HEK293 (cell line): ENCODE measurements around the gene PLS1.

Experiments used
- BCL11B ChIP-seq: fragments of 450-650 bp; formaldehyde crosslinking; IDR thresholded peaks from 2 replicates; pipeline ENCODE4 v1.5.1; 2016; ENCODE audit warnings: low read depth, missing biosample characterization, missing genetic modification characterization
- HOXC10 ChIP-seq: sonication (generic); formaldehyde crosslinking; IDR thresholded peaks from 2 replicates; pipeline ENCODE4 v1.8.1; 2023; ENCODE audit warnings: mild to moderate bottlenecking, missing genetic modification reagents
- KLF10 ChIP-seq: fragments of 450-650 bp; IDR thresholded peaks from 2 replicates; pipeline ENCODE4 v1.5.1; 2018; ENCODE audit warnings: missing biosample characterization, mild to moderate bottlenecking, missing genetic modification characterization
- PRDM1 ChIP-seq: fragments of 450-650 bp; formaldehyde crosslinking; IDR thresholded peaks from 2 replicates; pipeline ENCODE4; 2016; ENCODE audit warnings: missing biosample characterization, missing genetic modification characterization
- SETDB1 ChIP-seq: IDR thresholded peaks from one replicate; pipeline ENCODE4 v1.6.1; 2017; ENCODE audit warnings: mild to moderate bottlenecking, low read length, moderate library complexity, mixed read lengths; ENCODE audit not compliant: insufficient read length
- ZBTB20 ChIP-seq: fragments of 450-650 bp; formaldehyde crosslinking; IDR thresholded peaks from 2 replicates; pipeline ENCODE4 v1.5.1; 2016; ENCODE audit warnings: missing biosample characterization, missing genetic modification characterization
- ZBTB21 ChIP-seq: fragments of 450-650 bp; formaldehyde crosslinking; IDR thresholded peaks from 2 replicates; pipeline ENCODE4 v1.5.1; 2017; ENCODE audit warnings: missing biosample characterization, missing genetic modification characterization
- ZEB2 ChIP-seq: fragments of 450-650 bp; formaldehyde crosslinking; IDR thresholded peaks from 2 replicates; pipeline ENCODE4 v1.5.1; 2016; ENCODE audit warnings: missing biosample characterization, missing genetic modification characterization
- ZFHX2 ChIP-seq: fragments of 450-650 bp; formaldehyde crosslinking; conservative IDR thresholded peaks from 2 replicates; pipeline ENCODE4 v1.5.1; 2016; ENCODE audit warnings: missing biosample characterization, missing genetic modification characterization
- ZFP69B ChIP-seq: fragments of 450-650 bp; formaldehyde crosslinking; IDR thresholded peaks from 2 replicates; pipeline ENCODE4 v1.5.1; 2016; ENCODE audit warnings: missing biosample characterization, missing genetic modification characterization
- ZNF121 ChIP-seq: fragments of 450-650 bp; formaldehyde crosslinking; IDR thresholded peaks from 2 replicates; pipeline ENCODE4 v1.5.1; 2016; ENCODE audit warnings: missing biosample characterization, missing genetic modification characterization
- ZNF24 ChIP-seq: fragments of 450-650 bp; formaldehyde crosslinking; IDR thresholded peaks from 2 replicates; pipeline ENCODE4 v1.5.1; 2016; ENCODE audit warnings: missing biosample characterization, missing genetic modification characterization
- ZNF274 ChIP-seq, 2 experiments: fragments of 200-500 bp in 1 of 2; fragments of 450-650 bp in 1 of 2; sonication (Bioruptor generic) in 1 of 2; formaldehyde crosslinking in 1 of 2; IDR thresholded peaks; 2 replicates each; pipeline versions ENCODE4 v1.5.1 to v1.6.1; 2014 to 2016; ENCODE audit warnings: borderline replicate concordance in 1 of 2, inconsistent platforms in 1 of 2, low read length in 1 of 2, missing biosample characterization in 1 of 2, missing genetic modification characterization in 1 of 2
- ZNF311 ChIP-seq: fragments of 450-650 bp; formaldehyde crosslinking; IDR thresholded peaks from 2 replicates; pipeline ENCODE4 v1.5.1; 2017; ENCODE audit warnings: missing biosample characterization, missing genetic modification characterization, borderline replicate concordance
- ZNF324 ChIP-seq: fragments of 450-650 bp; formaldehyde crosslinking; IDR thresholded peaks from 2 replicates; pipeline ENCODE4 v1.5.1; 2016; ENCODE audit warnings: missing biosample characterization, missing genetic modification characterization
- ZNF530 ChIP-seq: fragments of 450-650 bp; formaldehyde crosslinking; IDR thresholded peaks from 2 replicates; pipeline ENCODE4 v1.5.1; 2016; ENCODE audit warnings: low read depth, missing biosample characterization, missing genetic modification characterization
- ZNF600 ChIP-seq: fragments of 450-650 bp; formaldehyde crosslinking; IDR thresholded peaks from 2 replicates; pipeline ENCODE4 v1.5.1; 2016; ENCODE audit warnings: missing biosample characterization, missing genetic modification characterization
- ZNF629 ChIP-seq: fragments of 450-650 bp; formaldehyde crosslinking; IDR thresholded peaks from 2 replicates; pipeline ENCODE4 v1.5.1; 2017; ENCODE audit warnings: missing biosample characterization, missing genetic modification characterization
- ZNF660 ChIP-seq: fragments of 450-650 bp; IDR thresholded peaks from 2 replicates; pipeline ENCODE4 v1.5.1; 2018; ENCODE audit warnings: missing biosample characterization, mild to moderate bottlenecking, missing genetic modification characterization
- ZNF707 ChIP-seq: fragments of 450-650 bp; formaldehyde crosslinking; IDR thresholded peaks from 2 replicates; pipeline ENCODE4 v1.5.1; 2016; ENCODE audit warnings: missing biosample characterization, missing genetic modification characterization
- ZNF830 ChIP-seq: fragments of 450-650 bp; IDR thresholded peaks from 2 replicates; pipeline ENCODE4 v1.5.0; 2018; ENCODE audit warnings: missing biosample characterization, missing genetic modification characterization, low read depth, mild to moderate bottlenecking, moderate library complexity
- ZNF837 ChIP-seq: fragments of 450-650 bp; formaldehyde crosslinking; IDR thresholded peaks from 2 replicates; pipeline ENCODE4 v1.5.1; 2016; ENCODE audit warnings: missing biosample characterization, missing genetic modification characterization
- ZNF843 ChIP-seq: fragments of 450-650 bp; formaldehyde crosslinking; IDR thresholded peaks from 2 replicates; pipeline ENCODE4 v1.5.1; 2016; ENCODE audit warnings: missing biosample characterization, missing genetic modification characterization
- ZSCAN23 ChIP-seq: fragments of 450-650 bp; formaldehyde crosslinking; IDR thresholded peaks from 2 replicates; pipeline ENCODE4 v1.5.1; 2016; ENCODE audit warnings: missing biosample characterization, missing genetic modification characterization
- TF ChIP-seq, protein P1 (sequence below): fragments of 450-650 bp; formaldehyde crosslinking; IDR thresholded peaks from 2 replicates; pipeline ENCODE4 v1.5.1; 2017; ENCODE audit warnings: missing biosample characterization, mild to moderate bottlenecking, missing genetic modification characterization, moderate library complexity
- TF ChIP-seq, protein P2 (sequence below): fragments of 450-650 bp; formaldehyde crosslinking; IDR thresholded peaks from 2 replicates; pipeline ENCODE4 v1.5.1; 2016; ENCODE audit warnings: missing biosample characterization, missing genetic modification characterization
- TF ChIP-seq, protein P3 (sequence below): IDR thresholded peaks from 2 replicates; pipeline ENCODE4 v1.6.1; 2011; ENCODE audit warnings: mild to moderate bottlenecking, low read depth, low read length, borderline replicate concordance
- TF ChIP-seq, protein P4 (sequence below): fragments of 450-650 bp; formaldehyde crosslinking; IDR thresholded peaks from 2 replicates; pipeline ENCODE4 v1.5.1; 2017; ENCODE audit warnings: missing biosample characterization, missing genetic modification characterization
- TF ChIP-seq, protein P5 (sequence below): fragments of 450-650 bp; formaldehyde crosslinking; IDR thresholded peaks from 2 replicates; pipeline ENCODE4 v1.5.1; 2016; ENCODE audit warnings: missing biosample characterization, missing genetic modification characterization

Gene PLS1

DNA sequence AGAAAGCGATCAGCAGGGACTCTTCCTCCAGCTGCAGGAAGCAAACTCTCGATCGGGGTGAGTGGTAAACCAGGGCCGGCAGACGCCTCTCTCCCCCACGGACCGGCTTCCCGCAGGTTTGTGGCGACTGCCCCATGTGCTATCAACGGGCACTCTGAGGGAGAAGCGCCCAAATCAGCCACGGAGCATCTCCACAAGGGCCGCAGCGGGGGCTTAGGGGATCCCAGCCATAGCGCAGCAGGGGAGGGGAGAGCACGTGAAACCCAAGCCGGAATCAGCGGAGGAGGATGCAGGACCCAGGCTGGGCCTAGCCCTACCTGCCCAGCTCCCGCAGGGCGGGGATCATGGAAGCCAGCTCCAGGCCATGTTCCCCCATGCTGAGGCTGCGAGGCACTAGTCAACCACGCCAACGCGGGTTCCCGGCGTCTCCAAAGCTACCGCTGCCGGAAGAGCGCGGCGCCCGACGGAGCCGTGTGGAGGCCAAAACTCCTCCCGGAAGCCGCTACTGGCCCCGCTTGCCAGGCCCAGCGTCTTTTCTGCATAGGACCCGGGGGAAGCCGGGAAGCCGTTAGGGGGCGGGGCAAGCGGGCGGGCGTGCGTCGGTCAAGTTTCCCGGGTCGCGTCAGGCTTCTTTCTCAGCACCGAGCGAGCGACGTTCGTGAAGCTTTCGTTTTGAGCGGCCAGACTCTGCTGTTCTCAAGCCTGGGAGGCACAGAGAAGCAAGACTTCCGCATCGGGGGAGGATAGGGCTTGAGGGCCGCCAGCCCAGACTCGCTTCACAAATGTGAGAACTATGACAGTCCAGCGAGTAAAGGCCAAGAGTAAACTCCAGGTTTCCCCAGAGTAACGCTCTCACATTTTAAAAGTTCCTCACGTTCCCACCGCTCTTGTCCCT, 17.6 kb upstream of the PLS1 start, which contains the start of gene ATR (continued):
- peak; percentile 75; the same call in 1 of the 2 replicates for TF ChIP-seq ZNF324 (tag by site-specific recombination)
- 0 out of 2 replicates have a peak, but pooled peaks have one; percentile 23 for TF ChIP-seq BCL11B (tag by site-specific recombination)
- TF ChIP-seq, protein P1, sequence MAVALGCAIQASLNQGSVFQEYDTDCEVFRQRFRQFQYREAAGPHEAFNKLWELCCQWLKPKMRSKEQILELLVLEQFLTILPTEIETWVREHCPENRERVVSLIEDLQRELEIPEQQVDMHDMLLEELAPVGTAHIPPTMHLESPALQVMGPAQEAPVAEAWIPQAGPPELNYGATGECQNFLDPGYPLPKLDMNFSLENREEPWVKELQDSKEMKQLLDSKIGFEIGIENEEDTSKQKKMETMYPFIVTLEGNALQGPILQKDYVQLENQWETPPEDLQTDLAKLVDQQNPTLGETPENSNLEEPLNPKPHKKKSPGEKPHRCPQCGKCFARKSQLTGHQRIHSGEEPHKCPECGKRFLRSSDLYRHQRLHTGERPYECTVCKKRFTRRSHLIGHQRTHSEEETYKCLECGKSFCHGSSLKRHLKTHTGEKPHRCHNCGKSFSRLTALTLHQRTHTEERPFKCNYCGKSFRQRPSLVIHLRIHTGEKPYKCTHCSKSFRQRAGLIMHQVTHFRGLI (tag by site-specific recombination): peak; percentile 47; the same call in 1 of the 2 replicates
- no peak for TF ChIP-seq HOXC10 (CRISPR knock-in tag)
- TF ChIP-seq ZBTB21 (tag by site-specific recombination): peak; percentile 61
- TF ChIP-seq, protein P2, sequence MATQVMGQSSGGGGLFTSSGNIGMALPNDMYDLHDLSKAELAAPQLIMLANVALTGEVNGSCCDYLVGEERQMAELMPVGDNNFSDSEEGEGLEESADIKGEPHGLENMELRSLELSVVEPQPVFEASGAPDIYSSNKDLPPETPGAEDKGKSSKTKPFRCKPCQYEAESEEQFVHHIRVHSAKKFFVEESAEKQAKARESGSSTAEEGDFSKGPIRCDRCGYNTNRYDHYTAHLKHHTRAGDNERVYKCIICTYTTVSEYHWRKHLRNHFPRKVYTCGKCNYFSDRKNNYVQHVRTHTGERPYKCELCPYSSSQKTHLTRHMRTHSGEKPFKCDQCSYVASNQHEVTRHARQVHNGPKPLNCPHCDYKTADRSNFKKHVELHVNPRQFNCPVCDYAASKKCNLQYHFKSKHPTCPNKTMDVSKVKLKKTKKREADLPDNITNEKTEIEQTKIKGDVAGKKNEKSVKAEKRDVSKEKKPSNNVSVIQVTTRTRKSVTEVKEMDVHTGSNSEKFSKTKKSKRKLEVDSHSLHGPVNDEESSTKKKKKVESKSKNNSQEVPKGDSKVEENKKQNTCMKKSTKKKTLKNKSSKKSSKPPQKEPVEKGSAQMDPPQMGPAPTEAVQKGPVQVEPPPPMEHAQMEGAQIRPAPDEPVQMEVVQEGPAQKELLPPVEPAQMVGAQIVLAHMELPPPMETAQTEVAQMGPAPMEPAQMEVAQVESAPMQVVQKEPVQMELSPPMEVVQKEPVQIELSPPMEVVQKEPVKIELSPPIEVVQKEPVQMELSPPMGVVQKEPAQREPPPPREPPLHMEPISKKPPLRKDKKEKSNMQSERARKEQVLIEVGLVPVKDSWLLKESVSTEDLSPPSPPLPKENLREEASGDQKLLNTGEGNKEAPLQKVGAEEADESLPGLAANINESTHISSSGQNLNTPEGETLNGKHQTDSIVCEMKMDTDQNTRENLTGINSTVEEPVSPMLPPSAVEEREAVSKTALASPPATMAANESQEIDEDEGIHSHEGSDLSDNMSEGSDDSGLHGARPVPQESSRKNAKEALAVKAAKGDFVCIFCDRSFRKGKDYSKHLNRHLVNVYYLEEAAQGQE (tag by site-specific recombination): peak; percentile 28; the same call in 1 of the 2 replicates
- TF ChIP-seq ZNF311: no peak
- peak; percentile 50; the same call in 1 of the 2 replicates for TF ChIP-seq ZNF600 (tag by site-specific recombination)
- peak; percentile 70 for TF ChIP-seq ZFHX2 (tag by site-specific recombination)
- peak; percentile 66 for TF ChIP-seq SETDB1
- TF ChIP-seq, protein P3, sequence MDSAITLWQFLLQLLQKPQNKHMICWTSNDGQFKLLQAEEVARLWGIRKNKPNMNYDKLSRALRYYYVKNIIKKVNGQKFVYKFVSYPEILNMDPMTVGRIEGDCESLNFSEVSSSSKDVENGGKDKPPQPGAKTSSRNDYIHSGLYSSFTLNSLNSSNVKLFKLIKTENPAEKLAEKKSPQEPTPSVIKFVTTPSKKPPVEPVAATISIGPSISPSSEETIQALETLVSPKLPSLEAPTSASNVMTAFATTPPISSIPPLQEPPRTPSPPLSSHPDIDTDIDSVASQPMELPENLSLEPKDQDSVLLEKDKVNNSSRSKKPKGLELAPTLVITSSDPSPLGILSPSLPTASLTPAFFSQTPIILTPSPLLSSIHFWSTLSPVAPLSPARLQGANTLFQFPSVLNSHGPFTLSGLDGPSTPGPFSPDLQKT: peak; percentile 32; the same call in 1 of the 2 replicates
- TF ChIP-seq KLF10 (tag by site-specific recombination): peak; percentile 64; the same call in 1 of the 2 replicates
- peak; percentile 87 for TF ChIP-seq ZEB2 (tag by site-specific recombination)
- peak; percentile 88 for TF ChIP-seq ZBTB20
- peak; percentile 88; the same call in 1 of the 2 replicates for TF ChIP-seq ZNF24 (tag by site-specific recombination)
- TF ChIP-seq ZNF837 (tag by site-specific recombination): no peak
- no peak for TF ChIP-seq ZNF530 (tag by site-specific recombination)
- TF ChIP-seq, protein P4, sequence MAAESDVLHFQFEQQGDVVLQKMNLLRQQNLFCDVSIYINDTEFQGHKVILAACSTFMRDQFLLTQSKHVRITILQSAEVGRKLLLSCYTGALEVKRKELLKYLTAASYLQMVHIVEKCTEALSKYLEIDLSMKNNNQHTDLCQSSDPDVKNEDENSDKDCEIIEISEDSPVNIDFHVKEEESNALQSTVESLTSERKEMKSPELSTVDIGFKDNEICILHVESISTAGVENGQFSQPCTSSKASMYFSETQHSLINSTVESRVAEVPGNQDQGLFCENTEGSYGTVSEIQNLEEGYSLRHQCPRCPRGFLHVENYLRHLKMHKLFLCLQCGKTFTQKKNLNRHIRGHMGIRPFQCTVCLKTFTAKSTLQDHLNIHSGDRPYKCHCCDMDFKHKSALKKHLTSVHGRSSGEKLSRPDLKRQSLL: 0 out of 2 replicates have a peak, but pooled peaks have one; percentile 10
- TF ChIP-seq ZNF830 (tag by site-specific recombination): no peak
- TF ChIP-seq PRDM1 (tag by site-specific recombination): peak; percentile 88
- TF ChIP-seq, protein P5, sequence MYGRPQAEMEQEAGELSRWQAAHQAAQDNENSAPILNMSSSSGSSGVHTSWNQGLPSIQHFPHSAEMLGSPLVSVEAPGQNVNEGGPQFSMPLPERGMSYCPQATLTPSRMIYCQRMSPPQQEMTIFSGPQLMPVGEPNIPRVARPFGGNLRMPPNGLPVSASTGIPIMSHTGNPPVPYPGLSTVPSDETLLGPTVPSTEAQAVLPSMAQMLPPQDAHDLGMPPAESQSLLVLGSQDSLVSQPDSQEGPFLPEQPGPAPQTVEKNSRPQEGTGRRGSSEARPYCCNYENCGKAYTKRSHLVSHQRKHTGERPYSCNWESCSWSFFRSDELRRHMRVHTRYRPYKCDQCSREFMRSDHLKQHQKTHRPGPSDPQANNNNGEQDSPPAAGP (tag by site-specific recombination): 0 out of 2 replicates have a peak, but pooled peaks have one; percentile 42
- peak; percentile 59; the same call in 1 of the 2 replicates for TF ChIP-seq ZNF843
- TF ChIP-seq ZNF707 (tag by site-specific recombination): no peak
- peak; percentile 91 for TF ChIP-seq ZNF660
- peak; percentile 65 for TF ChIP-seq ZNF629 (tag by site-specific recombination)
- no peak for TF ChIP-seq ZNF274 (IDR thresholded peaks at IDR 0.05; ENCODE audit: low read length)
- no peak for TF ChIP-seq ZNF274 (tag by site-specific recombination; IDR thresholded peaks at IDR 0.05; ENCODE audit: borderline replicate concordance)
- TF ChIP-seq ZFP69B (tag by site-specific recombination): peak; percentile 75
- 0 out of 2 replicates have a peak, but pooled peaks have one; percentile 52 for TF ChIP-seq ZSCAN23 (tag by site-specific recombination)
- peak; percentile 91; the same call in 1 of the 2 replicates for TF ChIP-seq ZNF121 (tag by site-specific recombination)
